H1 (cell line): Measurements from ENCODE around the gene PERCC1. TPM values are rescaled to one million over a fixed set of nuclear protein-coding genes. Genes with fewer than 3 reads are reported as not detected.

Source experiments
- CHD2 ChIP-seq: IDR thresholded peaks from 2 replicates; pipeline ENCODE4 v1.6.1; 2012; ENCODE audit warnings: low read length, improper control_type of control experiment
- CTBP2 ChIP-seq: IDR thresholded peaks from 2 replicates; pipeline ENCODE4 v1.7.0; 2011; ENCODE audit warnings: borderline replicate concordance, mild to moderate bottlenecking, moderate library complexity, mixed read lengths, low read length; ENCODE audit not compliant: insufficient read depth, insufficient read length
- EP300 ChIP-seq, 2 experiments: IDR thresholded peaks; 1 replicate in 1 of 2; 2 replicates in 1 of 2; pipeline ENCODE4 v1.6.1; 2011 to 2012; ENCODE audit warnings: low read depth in 2 of 2, low read length in 2 of 2, mild to moderate bottlenecking in 2 of 2, borderline replicate concordance in 1 of 2, inconsistent platforms in 1 of 2, moderate library complexity in 1 of 2
- GTF2F1 ChIP-seq: IDR thresholded peaks from 2 replicates; pipeline ENCODE4 v1.6.1; 2012; ENCODE audit warnings: low read depth, low read length, improper control_type of control experiment, borderline replicate concordance
- PHF8 ChIP-seq: fragments of 200-600 bp; sonication (generic); conservative IDR thresholded peaks from 2 replicates; pipeline ENCODE4 v1.7.1; 2012; ENCODE audit warnings: low read depth, mild to moderate bottlenecking, inconsistent platforms, low read length, moderate library complexity
- SIN3A ChIP-seq, 2 experiments: IDR thresholded peaks in 1 of 2; conservative IDR thresholded peaks in 1 of 2; 2 replicates each; pipeline ENCODE4 v1.6.1; 2011 to 2012; ENCODE audit warnings: low read length in 2 of 2, improper control_type of control experiment in 1 of 2, low read depth in 1 of 2, mild to moderate bottlenecking in 1 of 2
- TAF7 ChIP-seq: optimal IDR thresholded peaks from 2 replicates; pipeline ENCODE3; 2011; ENCODE audit warnings: low read depth, mild to moderate bottlenecking, inconsistent platforms, low read length, moderate library complexity, borderline replicate concordance
- polyA plus RNA-seq, 7 experiments: library from polyadenylated mRNA; depleted of rRNA in 3 of 7; stranded (reverse) in 5 of 7; unstranded in 2 of 7; fragments of >200 nt in 5 of 7; fragments of 200-250 nt in 2 of 7; gene quantifications; 1 replicate in 5 of 7; 2 replicates in 1 of 7; 4 replicates in 1 of 7; pipeline versions ENCODE4 v1.2.1 to v1.2.3, GENCODE V29; 2011 to 2013; ENCODE audit warnings: missing spikeins in 2 of 7, mixed read lengths in 2 of 7
- total RNA-seq: library from RNA; stranded (reverse); fragmentation: NEBNext Ultra II Directional; extraction: Animal tissue kit (Norgen Biotek cat#: 25700); gene quantifications from 2 replicates; pipeline ENCODE4 v1.2.1, GENCODE V29; 2021
- TF ChIP-seq, protein P1 (sequence below): fragments of 300-600 bp; sonication (generic); IDR thresholded peaks from 2 replicates; pipeline ENCODE4 v1.7.1; 2012; ENCODE audit warnings: low read length, moderate library complexity, mild to moderate bottlenecking, inconsistent platforms; ENCODE audit not compliant: insufficient replicate concordance

The PERCC1 gene
- total and polyA plus RNA-seq, 2 of the 8 experiments (the other 6 are each of a cell fraction or from before 2014, with no cell fraction given) = not detected

DNA sequence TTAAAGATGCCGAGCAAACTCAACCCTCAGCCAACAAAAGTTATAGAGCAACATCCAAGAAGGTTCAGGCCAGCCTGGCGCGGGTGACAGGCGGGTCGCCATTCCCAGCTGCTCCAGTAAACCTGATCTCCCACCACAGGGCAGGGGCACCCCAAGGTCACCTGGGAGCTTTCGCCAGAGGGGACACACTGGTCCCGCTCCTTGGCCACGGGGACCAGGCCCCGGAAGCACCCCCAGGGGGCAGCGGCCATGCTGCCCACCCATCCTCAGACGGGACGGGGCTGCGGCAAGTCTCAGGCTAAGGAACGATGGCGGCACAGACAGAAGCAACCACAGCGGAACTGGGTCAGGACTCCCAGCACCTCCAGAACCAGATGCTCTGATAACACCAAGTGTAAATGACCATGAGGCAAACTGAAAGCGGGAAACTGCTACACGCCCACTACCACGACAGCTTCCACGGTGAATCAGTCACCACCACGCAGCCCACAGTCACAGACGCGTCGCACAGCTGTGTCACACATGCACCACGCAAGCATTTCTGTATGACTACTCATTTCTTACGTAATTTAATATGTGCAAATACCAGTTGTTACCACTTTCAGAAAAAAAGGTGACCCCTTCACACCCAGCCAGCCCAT is 27.6 kb downstream of the PERCC1 start (continued):
- TF ChIP-seq, protein P1, sequence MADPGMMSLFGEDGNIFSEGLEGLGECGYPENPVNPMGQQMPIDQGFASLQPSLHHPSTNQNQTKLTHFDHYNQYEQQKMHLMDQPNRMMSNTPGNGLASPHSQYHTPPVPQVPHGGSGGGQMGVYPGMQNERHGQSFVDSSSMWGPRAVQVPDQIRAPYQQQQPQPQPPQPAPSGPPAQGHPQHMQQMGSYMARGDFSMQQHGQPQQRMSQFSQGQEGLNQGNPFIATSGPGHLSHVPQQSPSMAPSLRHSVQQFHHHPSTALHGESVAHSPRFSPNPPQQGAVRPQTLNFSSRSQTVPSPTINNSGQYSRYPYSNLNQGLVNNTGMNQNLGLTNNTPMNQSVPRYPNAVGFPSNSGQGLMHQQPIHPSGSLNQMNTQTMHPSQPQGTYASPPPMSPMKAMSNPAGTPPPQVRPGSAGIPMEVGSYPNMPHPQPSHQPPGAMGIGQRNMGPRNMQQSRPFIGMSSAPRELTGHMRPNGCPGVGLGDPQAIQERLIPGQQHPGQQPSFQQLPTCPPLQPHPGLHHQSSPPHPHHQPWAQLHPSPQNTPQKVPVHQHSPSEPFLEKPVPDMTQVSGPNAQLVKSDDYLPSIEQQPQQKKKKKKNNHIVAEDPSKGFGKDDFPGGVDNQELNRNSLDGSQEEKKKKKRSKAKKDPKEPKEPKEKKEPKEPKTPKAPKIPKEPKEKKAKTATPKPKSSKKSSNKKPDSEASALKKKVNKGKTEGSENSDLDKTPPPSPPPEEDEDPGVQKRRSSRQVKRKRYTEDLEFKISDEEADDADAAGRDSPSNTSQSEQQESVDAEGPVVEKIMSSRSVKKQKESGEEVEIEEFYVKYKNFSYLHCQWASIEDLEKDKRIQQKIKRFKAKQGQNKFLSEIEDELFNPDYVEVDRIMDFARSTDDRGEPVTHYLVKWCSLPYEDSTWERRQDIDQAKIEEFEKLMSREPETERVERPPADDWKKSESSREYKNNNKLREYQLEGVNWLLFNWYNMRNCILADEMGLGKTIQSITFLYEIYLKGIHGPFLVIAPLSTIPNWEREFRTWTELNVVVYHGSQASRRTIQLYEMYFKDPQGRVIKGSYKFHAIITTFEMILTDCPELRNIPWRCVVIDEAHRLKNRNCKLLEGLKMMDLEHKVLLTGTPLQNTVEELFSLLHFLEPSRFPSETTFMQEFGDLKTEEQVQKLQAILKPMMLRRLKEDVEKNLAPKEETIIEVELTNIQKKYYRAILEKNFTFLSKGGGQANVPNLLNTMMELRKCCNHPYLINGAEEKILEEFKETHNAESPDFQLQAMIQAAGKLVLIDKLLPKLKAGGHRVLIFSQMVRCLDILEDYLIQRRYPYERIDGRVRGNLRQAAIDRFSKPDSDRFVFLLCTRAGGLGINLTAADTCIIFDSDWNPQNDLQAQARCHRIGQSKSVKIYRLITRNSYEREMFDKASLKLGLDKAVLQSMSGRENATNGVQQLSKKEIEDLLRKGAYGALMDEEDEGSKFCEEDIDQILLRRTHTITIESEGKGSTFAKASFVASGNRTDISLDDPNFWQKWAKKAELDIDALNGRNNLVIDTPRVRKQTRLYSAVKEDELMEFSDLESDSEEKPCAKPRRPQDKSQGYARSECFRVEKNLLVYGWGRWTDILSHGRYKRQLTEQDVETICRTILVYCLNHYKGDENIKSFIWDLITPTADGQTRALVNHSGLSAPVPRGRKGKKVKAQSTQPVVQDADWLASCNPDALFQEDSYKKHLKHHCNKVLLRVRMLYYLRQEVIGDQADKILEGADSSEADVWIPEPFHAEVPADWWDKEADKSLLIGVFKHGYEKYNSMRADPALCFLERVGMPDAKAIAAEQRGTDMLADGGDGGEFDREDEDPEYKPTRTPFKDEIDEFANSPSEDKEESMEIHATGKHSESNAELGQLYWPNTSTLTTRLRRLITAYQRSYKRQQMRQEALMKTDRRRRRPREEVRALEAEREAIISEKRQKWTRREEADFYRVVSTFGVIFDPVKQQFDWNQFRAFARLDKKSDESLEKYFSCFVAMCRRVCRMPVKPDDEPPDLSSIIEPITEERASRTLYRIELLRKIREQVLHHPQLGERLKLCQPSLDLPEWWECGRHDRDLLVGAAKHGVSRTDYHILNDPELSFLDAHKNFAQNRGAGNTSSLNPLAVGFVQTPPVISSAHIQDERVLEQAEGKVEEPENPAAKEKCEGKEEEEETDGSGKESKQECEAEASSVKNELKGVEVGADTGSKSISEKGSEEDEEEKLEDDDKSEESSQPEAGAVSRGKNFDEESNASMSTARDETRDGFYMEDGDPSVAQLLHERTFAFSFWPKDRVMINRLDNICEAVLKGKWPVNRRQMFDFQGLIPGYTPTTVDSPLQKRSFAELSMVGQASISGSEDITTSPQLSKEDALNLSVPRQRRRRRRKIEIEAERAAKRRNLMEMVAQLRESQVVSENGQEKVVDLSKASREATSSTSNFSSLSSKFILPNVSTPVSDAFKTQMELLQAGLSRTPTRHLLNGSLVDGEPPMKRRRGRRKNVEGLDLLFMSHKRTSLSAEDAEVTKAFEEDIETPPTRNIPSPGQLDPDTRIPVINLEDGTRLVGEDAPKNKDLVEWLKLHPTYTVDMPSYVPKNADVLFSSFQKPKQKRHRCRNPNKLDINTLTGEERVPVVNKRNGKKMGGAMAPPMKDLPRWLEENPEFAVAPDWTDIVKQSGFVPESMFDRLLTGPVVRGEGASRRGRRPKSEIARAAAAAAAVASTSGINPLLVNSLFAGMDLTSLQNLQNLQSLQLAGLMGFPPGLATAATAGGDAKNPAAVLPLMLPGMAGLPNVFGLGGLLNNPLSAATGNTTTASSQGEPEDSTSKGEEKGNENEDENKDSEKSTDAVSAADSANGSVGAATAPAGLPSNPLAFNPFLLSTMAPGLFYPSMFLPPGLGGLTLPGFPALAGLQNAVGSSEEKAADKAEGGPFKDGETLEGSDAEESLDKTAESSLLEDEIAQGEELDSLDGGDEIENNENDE = no peak
- no peak for TF ChIP-seq EP300 (IDR thresholded peaks at IDR 0.05; ENCODE audit: borderline replicate concordance in 1 of 2, low read depth in 2 of 2, low read length in 2 of 2)
- TF ChIP-seq CTBP2 = no peak
- no peak for TF ChIP-seq PHF8
- TF ChIP-seq GTF2F1 = no peak
- TF ChIP-seq SIN3A (conservative IDR thresholded peaks at IDR 0.05 in 1 of 2, IDR thresholded peaks at IDR 0.05 in 1 of 2; ENCODE audit: low read depth in 1 of 2, low read length in 2 of 2) = no peak
- no peak for TF ChIP-seq CHD2
- no peak for TF ChIP-seq TAF7
